Measurements from ENCODE around the gene CACNA2D3.

The CACNA2D3 gene

DNA sequence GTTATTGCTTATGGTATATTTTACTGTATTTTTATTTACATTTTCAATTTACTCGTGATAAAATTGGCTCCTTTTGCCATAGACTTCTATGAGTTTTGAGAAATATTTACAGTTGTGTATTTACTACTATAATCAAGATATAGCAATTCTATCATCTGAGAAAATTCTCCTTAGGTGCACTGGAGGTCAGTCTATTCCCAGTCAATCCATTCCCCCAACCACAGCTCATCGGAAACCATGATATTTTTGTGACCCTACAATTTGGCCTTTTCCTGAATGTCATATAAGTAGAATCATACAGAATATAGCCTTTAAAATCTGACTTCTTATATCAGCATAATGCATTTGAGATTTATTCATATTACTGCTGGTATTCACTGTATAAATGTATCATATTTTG lies 920.2 kb downstream of the CACNA2D3 start:
- no peaks in the 10 kb centered on the region for H3K9me3 ChIP-seq (ENCODE audit: insufficient read depth, low read depth, low read length)
- no peaks in the 10 kb centered on the region for H3K27me3 ChIP-seq (ENCODE audit: insufficient read depth, low read length)
- H3K4me1 ChIP-seq (ENCODE audit: insufficient read depth, low read length) = no peaks in the 10 kb centered on the region
- H3K36me3 ChIP-seq (ENCODE audit: insufficient read depth, low read depth, low read length) = no peaks in the 10 kb centered on the region
- no peak overlapping the region for H3K27ac ChIP-seq (ENCODE audit: low read length)
- H3K9ac ChIP-seq (ENCODE audit: low read depth, low read length) = no peak overlapping the region
- no peak overlapping the region for H3K4me3 ChIP-seq (ENCODE audit: low read length)

DNA sequence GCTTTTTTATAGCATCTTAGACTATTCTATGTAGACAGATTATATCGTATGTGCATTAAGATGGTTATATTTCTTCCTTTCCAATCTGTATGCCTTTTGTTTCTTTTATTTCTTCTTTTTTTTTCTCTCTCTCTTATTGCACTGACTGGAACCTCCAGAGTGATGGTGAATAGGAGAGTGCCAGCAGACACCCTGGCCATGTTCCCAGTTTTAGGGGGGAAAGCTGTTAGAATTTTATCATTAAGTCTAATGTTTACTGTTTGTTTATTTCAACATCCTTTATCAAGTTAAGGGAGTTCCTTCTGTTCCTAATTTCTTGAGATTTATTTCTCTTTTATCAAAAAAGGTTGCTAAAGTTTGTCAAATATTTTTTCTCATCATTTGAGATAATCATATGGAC lies 922.1 kb downstream of the CACNA2D3 start:
- Histone ChIP-seq H3K27ac (ENCODE audit: low read length) (no peak overlapping the region), H3K9ac (ENCODE audit: low read depth, low read length) (no peak overlapping the region), H3K9me3 (ENCODE audit: insufficient read depth, low read depth, low read length) (no peaks in the 10 kb centered on the region), H3K36me3 (ENCODE audit: insufficient read depth, low read depth, low read length) (no peaks in the 10 kb centered on the region), H3K27me3 (ENCODE audit: insufficient read depth, low read length) (no peaks in the 10 kb centered on the region), H3K4me3 (ENCODE audit: low read length) (no peak overlapping the region), H3K4me1 (ENCODE audit: insufficient read depth, low read length) (no peaks in the 10 kb centered on the region)

DNA sequence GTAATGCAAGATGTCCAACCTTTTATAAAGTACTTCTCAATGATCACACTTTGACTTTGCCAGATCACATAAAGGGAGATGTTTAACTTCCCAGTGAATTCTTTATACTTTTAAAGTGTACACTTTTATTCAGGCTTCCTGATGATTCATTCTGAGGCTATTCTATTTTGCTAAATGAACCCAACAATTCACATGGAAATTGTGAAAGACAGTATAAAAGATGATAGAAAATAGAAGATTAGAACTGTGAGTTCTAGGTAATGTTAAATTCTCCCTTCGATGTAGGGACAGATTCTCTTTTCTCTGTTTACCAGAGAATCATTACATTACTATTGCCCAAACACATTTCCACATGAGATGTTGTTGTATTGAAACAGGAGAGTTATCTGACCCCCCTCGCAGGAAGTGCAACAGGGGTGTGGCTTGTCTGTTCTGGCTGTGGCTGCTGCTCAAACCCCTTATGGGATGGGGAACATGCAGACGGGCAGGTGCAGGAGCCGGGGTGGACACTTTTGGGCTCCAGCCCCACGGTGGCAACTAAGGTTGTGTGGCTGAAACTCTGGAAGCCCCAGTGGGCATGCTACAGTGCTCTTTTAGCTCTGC lies 936.8 kb downstream of the CACNA2D3 start:
- Histone ChIP-seq H3K4me1 (ENCODE audit: insufficient read depth, low read length) (no peaks in the 10 kb centered on the region; the same call in 1 of the 2 replicates), H3K9ac (ENCODE audit: low read depth, low read length) (no peak overlapping the region), H3K27ac (ENCODE audit: low read length) (no peak overlapping the region)

DNA sequence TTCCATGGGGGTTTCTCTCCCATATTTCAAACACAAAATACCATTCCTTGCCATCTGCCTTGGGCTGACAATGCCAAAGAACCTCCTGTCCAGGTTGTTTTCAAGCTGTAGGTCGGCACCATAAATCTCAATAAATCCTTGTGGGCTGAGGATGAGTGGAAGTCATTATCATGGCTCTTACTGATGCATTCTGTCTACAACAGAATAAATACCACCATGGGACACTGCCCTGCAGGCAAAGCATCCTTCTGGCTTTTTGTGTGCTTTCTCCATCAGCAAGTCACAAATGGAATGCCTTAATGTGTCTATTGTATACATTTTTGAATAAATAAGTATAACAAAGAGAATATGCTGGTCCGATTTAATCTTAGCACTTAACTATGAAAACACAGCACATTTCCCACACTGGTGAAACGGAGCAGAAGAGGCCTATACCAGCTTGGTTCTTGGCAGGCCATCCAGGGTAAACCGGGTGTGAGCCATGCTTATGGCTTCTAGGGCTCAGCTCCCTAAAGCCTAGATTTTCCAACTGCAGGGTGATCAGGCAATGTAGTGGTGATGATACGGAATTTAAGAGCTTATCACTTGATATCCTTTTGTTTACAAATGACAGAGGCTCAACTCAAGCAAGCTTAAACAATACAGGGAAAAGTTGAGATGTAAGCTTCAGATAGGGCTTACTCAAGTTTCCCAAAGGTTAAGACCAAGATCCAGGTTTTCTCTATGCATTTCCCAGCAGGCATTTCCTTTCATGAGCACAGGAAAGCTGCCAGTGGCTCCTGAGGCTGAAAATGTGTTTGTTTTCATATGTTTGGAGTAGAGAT lies 938.8 kb downstream of the CACNA2D3 start:
- H3K9me3 ChIP-seq (ENCODE audit: insufficient read depth, low read depth, low read length) = no peaks in the 10 kb centered on the region
- no peaks in the 10 kb centered on the region for H3K36me3 ChIP-seq (ENCODE audit: insufficient read depth, low read depth, low read length)
- H3K27ac ChIP-seq (ENCODE audit: low read length) = no peak overlapping the region
- H3K27me3 ChIP-seq (ENCODE audit: insufficient read depth, low read length) = no peaks in the 10 kb centered on the region
- no peaks in the 10 kb centered on the region; the same call in 1 of the 2 replicates for H3K4me1 ChIP-seq (ENCODE audit: insufficient read depth, low read length)
- H3K4me3 ChIP-seq (ENCODE audit: low read length) = no peak overlapping the region
- H3K9ac ChIP-seq (ENCODE audit: low read depth, low read length) = no peak overlapping the region

More for the DNA sequence above, 936.8 kb downstream of the CACNA2D3 start:
- Histone ChIP-seq H3K4me3 (ENCODE audit: low read length) (no peak overlapping the region), H3K9me3 (ENCODE audit: insufficient read depth, low read depth, low read length) (peaks cover 5% of the 10 kb centered on the region; the same call in 1 of the 2 replicates), H3K36me3 (ENCODE audit: insufficient read depth, low read depth, low read length) (no peaks in the 10 kb centered on the region), H3K27me3 (ENCODE audit: insufficient read depth, low read length) (no peaks in the 10 kb centered on the region)

DNA sequence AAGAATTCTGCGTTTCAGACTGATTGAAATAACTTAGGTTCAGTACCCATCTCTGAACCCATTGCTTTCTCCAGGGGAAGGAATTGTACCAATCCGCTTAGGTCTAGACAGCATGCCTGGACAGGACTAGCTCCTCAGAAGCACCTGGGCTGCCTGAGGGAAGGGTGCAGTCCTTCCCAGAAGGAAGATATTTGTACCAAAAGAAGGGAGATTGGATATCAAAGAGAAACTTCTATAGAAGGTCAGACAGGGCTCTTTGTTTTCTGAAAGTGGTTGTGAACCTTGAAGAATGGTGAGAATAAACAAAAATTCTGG lies 939.3 kb downstream of the CACNA2D3 start:
- Histone ChIP-seq H3K9me3 (ENCODE audit: insufficient read depth, low read depth, low read length) (no peaks in the 10 kb centered on the region), H3K27ac (ENCODE audit: low read length) (no peak overlapping the region), H3K36me3 (ENCODE audit: insufficient read depth, low read depth, low read length) (no peaks in the 10 kb centered on the region), H3K9ac (ENCODE audit: low read depth, low read length) (no peak overlapping the region), H3K4me3 (ENCODE audit: low read length) (no peak overlapping the region), H3K4me1 (ENCODE audit: insufficient read depth, low read length) (no peaks in the 10 kb centered on the region; the same call in 1 of the 2 replicates), H3K27me3 (ENCODE audit: insufficient read depth, low read length) (no peaks in the 10 kb centered on the region)

DNA sequence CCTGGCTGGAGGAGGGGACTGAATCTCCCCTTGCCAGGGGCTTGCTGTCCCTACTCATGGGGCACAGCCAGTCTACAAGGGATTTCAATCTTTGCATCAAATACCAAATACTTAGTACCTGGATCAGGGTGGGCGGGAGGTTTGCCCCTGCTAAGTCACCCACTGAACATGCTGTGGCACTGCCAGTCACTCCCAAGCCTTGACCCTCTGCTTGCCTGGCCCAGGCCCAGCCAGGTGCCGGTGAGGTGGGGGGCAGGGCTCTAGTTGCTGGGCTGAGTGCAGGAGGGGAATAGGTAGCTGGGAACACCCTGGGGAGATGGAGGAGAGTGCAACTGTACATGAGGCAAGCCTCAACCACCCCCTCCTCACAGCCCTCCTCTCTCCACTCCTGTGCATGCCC lies 941.8 kb downstream of the CACNA2D3 start:
- H3K36me3 ChIP-seq (ENCODE audit: insufficient read depth, low read depth, low read length) = no peaks in the 10 kb centered on the region
- no peaks in the 10 kb centered on the region; the same call in 1 of the 2 replicates for H3K4me1 ChIP-seq (ENCODE audit: insufficient read depth, low read length)
- H3K27ac ChIP-seq (ENCODE audit: low read length) = no peak overlapping the region
- H3K9me3 ChIP-seq (ENCODE audit: insufficient read depth, low read depth, low read length) = no peaks in the 10 kb centered on the region
- H3K9ac ChIP-seq (ENCODE audit: low read depth, low read length) = no peak overlapping the region
- no peaks in the 10 kb centered on the region for H3K27me3 ChIP-seq (ENCODE audit: insufficient read depth, low read length)
- no peak overlapping the region for H3K4me3 ChIP-seq (ENCODE audit: low read length)

DNA sequence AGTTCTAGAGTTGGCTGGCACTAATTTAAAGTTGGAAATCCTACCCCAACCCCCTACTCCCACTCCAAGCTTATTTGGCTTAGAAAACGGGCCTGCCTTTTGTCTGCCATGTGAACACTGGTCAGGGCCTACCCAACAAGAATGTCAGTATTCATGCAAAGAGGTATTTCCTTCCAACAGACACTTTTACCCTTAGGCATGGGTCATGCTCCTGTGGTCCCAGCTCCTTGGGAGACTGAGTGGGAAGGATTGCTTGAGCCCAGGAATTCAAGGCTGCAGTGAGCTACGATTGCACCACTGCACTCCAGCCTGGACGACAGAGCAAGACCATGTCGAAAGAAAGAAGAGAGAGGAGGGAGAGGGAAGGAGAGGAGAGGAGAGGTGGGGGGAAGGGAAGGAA lies 943.0 kb downstream of the CACNA2D3 start:
- no peaks in the 10 kb centered on the region for H3K27me3 ChIP-seq (ENCODE audit: insufficient read depth, low read length)
- no peak overlapping the region for H3K4me3 ChIP-seq (ENCODE audit: low read length)
- H3K27ac ChIP-seq (ENCODE audit: low read length) = no peak overlapping the region
- no peaks in the 10 kb centered on the region for H3K9me3 ChIP-seq (ENCODE audit: insufficient read depth, low read depth, low read length)
- no peaks in the 10 kb centered on the region; the same call in 1 of the 2 replicates for H3K4me1 ChIP-seq (ENCODE audit: insufficient read depth, low read length)
- H3K36me3 ChIP-seq (ENCODE audit: insufficient read depth, low read depth, low read length) = no peaks in the 10 kb centered on the region
- H3K9ac ChIP-seq (ENCODE audit: low read depth, low read length) = no peak overlapping the region

GRCh38 chr3:55066551-55067047 lies 944.2 kb downstream of the CACNA2D3 start:
- Histone ChIP-seq H3K36me3 (ENCODE audit: insufficient read depth, low read depth, low read length) (no peaks in the 10 kb centered on the region), H3K4me1 (ENCODE audit: insufficient read depth, low read length) (no peaks in the 10 kb centered on the region; the same call in 1 of the 2 replicates), H3K27ac (ENCODE audit: low read length) (no peak overlapping the region), H3K9me3 (ENCODE audit: insufficient read depth, low read depth, low read length) (no peaks in the 10 kb centered on the region), H3K9ac (ENCODE audit: low read depth, low read length) (no peak overlapping the region), H3K27me3 (ENCODE audit: insufficient read depth, low read length) (no peaks in the 10 kb centered on the region), H3K4me3 (ENCODE audit: low read length) (no peak overlapping the region)

DNA sequence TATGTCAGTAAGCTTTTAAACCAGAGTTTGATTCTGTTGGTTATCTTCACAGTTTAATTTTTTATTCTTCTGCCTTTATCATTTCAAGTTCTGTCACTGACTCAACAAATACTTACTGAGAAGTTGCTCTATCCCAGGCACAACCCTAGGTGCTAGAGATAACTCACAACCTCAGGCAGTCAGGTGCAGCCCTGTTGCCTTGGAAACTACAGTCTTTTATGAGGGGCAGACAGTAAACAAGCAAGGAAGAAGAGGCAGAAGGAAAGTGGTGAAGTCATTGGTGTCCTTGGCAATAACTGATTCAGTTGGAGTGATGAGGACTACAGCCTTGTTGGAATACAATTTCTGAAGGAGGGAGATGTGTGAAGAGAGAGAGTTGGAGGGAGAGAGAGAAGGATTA lies 947.6 kb downstream of the CACNA2D3 start:
- no peaks in the 10 kb centered on the region for H3K27me3 ChIP-seq (ENCODE audit: insufficient read depth, low read length)
- no peaks in the 10 kb centered on the region; the same call in 1 of the 2 replicates for H3K4me1 ChIP-seq (ENCODE audit: insufficient read depth, low read length)
- no peaks in the 10 kb centered on the region for H3K36me3 ChIP-seq (ENCODE audit: insufficient read depth, low read depth, low read length)
- H3K9ac ChIP-seq (ENCODE audit: low read depth, low read length) = no peak overlapping the region
- no peak overlapping the region for H3K27ac ChIP-seq (ENCODE audit: low read length)
- no peak overlapping the region for H3K4me3 ChIP-seq (ENCODE audit: low read length)
- H3K9me3 ChIP-seq (ENCODE audit: insufficient read depth, low read depth, low read length) = no peaks in the 10 kb centered on the region

DNA sequence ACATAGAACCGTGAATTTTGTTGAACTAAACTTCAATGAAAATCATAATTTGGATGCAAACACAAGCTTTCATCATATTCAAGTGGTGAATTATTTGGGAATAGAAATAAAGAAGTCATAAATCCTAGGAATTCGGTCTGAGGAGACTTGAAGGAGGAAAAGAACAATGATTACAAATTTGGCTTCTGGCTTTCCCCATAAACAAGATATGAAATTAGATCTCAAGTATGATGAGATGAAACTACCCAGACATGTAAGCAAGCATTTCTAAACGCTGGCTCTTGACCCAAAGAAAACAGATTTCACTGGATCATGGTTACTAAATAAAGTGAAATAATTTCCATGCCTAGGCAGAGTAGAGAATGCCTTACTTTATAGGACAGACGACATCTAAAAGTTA lies 952.4 kb downstream of the CACNA2D3 start:
- no peak overlapping the region for H3K27ac ChIP-seq (ENCODE audit: low read length)
- H3K4me1 ChIP-seq (ENCODE audit: insufficient read depth, low read length) = no peaks in the 10 kb centered on the region
- H3K4me3 ChIP-seq (ENCODE audit: low read length) = no peak overlapping the region
- no peaks in the 10 kb centered on the region for H3K9me3 ChIP-seq (ENCODE audit: insufficient read depth, low read depth, low read length)
- no peak overlapping the region for H3K9ac ChIP-seq (ENCODE audit: low read depth, low read length)
- H3K36me3 ChIP-seq (ENCODE audit: insufficient read depth, low read depth, low read length) = no peaks in the 10 kb centered on the region
- no peaks in the 10 kb centered on the region for H3K27me3 ChIP-seq (ENCODE audit: insufficient read depth, low read length)

DNA sequence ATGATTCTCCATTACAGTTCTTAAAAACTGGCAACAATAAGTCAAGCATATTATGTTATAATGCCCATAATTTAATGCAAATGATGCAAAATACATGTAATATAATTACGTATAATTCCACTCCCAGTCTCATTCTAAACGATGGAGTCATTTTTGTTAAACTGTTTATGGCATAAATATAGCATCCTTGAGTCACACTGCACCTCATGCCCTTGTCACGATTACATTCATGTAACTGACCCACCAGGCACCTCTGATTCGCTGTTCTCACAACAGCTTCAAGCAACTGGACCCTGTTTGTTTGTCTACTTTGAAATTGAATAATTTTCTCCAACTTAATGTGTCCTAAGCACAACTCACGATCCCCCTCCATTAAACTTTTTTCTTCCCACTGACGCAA lies 953.5 kb downstream of the CACNA2D3 start:
- Histone ChIP-seq H3K9ac (ENCODE audit: low read depth, low read length) (no peak overlapping the region), H3K4me3 (ENCODE audit: low read length) (no peak overlapping the region), H3K4me1 (ENCODE audit: insufficient read depth, low read length) (no peaks in the 10 kb centered on the region), H3K27ac (ENCODE audit: low read length) (no peak overlapping the region), H3K9me3 (ENCODE audit: insufficient read depth, low read depth, low read length) (no peaks in the 10 kb centered on the region), H3K27me3 (ENCODE audit: insufficient read depth, low read length) (no peaks in the 10 kb centered on the region), H3K36me3 (ENCODE audit: insufficient read depth, low read depth, low read length) (no peaks in the 10 kb centered on the region)

- Histone ChIP-seq H3K9me3 (ENCODE audit: insufficient read depth, low read depth, low read length) (no peaks in the 10 kb centered on the region), H3K36me3 (ENCODE audit: insufficient read depth, low read depth, low read length) (no peaks in the 10 kb centered on the region), H3K9ac (ENCODE audit: low read depth, low read length) (no peak overlapping the region), H3K27me3 (ENCODE audit: insufficient read depth, low read length) (no peaks in the 10 kb centered on the region), H3K27ac (ENCODE audit: low read length) (no peak overlapping the region), H3K4me3 (ENCODE audit: low read length) (no peak overlapping the region), H3K4me1 (ENCODE audit: insufficient read depth, low read length) (no peaks in the 10 kb centered on the region)
Measured at GRCh38 chr3:55077726-55078125, 955.4 kb downstream of the CACNA2D3 start.

Data from iPS-20b (cell line).